Coronary artery (tissue), 2 donors: ENCODE data around the gene GRIA1.
"Not testable (repeated sequence)": the region's sequence is repeated elsewhere in the genome, so short reads cannot be mapped to it uniquely, and the experiment has no call there.

Experiments
- DNase-seq: peaks from one replicate; pipeline ENCODE4 v3.0.0-alpha.2; 2017; ENCODE audit warnings: low spot score
- H3K27ac ChIP-seq, 2 donors: fragments of 200-600 bp; sonication (generic); one replicate each; pipeline ENCODE4 v1.5.1; 2016 to 2019
- H3K4me3 ChIP-seq: fragments of 200-600 bp; sonication (generic); 2 replicates; pipeline ENCODE4 v1.5.1; 2016; ENCODE audit warnings: mild to moderate bottlenecking, moderate library complexity
- TF ChIP-seq, protein P1 (sequence below): fragments of 200-600 bp; sonication (generic); IDR thresholded peaks from one replicate; pipeline ENCODE4 v1.5.1; 2019; ENCODE audit warnings: antibody characterized with exemption

GRIA1 gene

DNA sequence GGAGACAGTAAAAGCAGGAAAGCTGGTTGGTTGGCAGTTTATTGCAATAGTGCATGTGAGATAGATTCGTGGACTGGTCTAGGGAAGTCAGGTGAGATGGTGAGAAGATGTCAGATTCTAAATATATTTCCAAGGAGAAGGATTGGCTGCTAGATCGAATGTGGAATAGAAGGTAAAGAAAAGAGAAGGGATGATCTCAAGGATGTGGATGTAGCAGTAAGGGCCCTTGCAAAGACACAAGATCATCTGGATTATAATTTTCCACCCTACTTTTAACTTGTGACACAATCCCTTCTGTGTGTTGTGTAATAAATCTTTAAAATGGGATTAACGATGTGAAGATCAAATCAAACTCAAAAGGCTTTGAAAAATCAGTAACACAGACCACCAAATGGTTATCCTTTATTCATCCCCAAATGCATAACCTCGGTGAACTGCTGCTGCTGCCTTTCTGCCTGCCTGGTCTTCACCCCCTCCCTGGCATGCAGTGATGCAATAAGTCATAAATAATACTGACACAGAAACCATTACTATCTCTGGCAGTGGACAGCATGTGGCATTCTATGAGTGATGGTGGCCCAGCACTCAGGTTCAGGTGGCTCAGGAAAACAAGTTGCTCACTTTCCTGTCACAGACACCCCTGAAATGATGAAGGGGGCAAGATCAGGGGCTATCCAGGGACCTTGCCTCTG is 369.9 kb downstream of the GRIA1 start:
- TF ChIP-seq, protein P1, sequence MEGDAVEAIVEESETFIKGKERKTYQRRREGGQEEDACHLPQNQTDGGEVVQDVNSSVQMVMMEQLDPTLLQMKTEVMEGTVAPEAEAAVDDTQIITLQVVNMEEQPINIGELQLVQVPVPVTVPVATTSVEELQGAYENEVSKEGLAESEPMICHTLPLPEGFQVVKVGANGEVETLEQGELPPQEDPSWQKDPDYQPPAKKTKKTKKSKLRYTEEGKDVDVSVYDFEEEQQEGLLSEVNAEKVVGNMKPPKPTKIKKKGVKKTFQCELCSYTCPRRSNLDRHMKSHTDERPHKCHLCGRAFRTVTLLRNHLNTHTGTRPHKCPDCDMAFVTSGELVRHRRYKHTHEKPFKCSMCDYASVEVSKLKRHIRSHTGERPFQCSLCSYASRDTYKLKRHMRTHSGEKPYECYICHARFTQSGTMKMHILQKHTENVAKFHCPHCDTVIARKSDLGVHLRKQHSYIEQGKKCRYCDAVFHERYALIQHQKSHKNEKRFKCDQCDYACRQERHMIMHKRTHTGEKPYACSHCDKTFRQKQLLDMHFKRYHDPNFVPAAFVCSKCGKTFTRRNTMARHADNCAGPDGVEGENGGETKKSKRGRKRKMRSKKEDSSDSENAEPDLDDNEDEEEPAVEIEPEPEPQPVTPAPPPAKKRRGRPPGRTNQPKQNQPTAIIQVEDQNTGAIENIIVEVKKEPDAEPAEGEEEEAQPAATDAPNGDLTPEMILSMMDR: no peak
- H3K4me3 ChIP-seq: no peak overlapping the region
- no peak overlapping the region for H3K27ac ChIP-seq
- no peak for DNase-seq

GRCh38 chr5:153862906-153863305 is 372.4 kb downstream of the GRIA1 start:
- not testable (repeated sequence) for H3K4me3 ChIP-seq, H3K27ac ChIP-seq, DNase-seq
